ENCODE measurements around the gene PAMR1.

DNA sequence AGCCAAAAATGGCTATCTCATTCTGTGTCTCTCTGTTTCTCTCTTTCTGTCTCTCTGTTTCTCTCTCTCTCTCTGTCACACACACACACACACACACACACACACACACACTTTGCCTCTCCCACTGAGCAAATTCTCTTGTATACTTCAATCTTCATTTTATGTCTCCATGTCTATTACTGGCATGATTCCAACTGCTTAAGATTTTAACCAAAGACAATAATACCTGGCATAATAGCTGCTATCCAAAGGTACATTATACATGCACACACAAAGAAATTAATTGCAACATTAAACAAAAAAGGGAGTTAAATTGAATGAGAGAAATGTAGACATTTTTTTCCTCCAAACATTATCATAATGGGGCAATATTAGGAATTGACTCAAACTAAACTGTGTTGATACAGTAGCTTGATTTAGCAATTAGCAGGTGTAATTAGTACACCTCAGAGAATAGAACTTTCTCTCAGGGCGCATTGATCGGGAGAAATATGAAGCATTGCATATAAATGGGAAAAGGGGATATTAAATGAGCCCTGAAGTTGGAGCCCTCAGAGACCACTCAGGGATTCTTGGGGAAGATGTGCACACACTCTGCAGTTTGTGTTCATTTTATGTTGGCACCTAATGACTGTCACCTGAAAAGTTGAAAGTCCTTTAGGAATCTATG lies 88.7 kb downstream of the PAMR1 start:
- TF ChIP-seq, protein P1, sequence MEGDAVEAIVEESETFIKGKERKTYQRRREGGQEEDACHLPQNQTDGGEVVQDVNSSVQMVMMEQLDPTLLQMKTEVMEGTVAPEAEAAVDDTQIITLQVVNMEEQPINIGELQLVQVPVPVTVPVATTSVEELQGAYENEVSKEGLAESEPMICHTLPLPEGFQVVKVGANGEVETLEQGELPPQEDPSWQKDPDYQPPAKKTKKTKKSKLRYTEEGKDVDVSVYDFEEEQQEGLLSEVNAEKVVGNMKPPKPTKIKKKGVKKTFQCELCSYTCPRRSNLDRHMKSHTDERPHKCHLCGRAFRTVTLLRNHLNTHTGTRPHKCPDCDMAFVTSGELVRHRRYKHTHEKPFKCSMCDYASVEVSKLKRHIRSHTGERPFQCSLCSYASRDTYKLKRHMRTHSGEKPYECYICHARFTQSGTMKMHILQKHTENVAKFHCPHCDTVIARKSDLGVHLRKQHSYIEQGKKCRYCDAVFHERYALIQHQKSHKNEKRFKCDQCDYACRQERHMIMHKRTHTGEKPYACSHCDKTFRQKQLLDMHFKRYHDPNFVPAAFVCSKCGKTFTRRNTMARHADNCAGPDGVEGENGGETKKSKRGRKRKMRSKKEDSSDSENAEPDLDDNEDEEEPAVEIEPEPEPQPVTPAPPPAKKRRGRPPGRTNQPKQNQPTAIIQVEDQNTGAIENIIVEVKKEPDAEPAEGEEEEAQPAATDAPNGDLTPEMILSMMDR (IDR thresholded peaks at IDR 0.05), result no peak
- TF ChIP-seq RNF2 (IDR thresholded peaks at IDR 0.05; ENCODE audit: borderline replicate concordance, low read depth) (no peak), POLR2A (IDR thresholded peaks at IDR 0.05; ENCODE audit: low read length) (no peak), SREBF2 (IDR thresholded peaks at IDR 0.05) (no peak), CHD2 (IDR thresholded peaks at IDR 0.05; ENCODE audit: low read length, partially characterized antibody) (no peak)

All from A549 (cell line).